ENCODE measurements around the gene COPS9.

GRCh38 chr2:240182476-240182875 is 46.4 kb upstream of the COPS9 start:
- TF ChIP-seq POLR2A (IDR thresholded peaks at IDR 0.05), result no peak
- no peak for TF ChIP-seq CTCF (IDR thresholded peaks at IDR 0.05)
- no peak for TF ChIP-seq POLR2AphosphoS5 (IDR thresholded peaks at IDR 0.05)

Data from transverse colon (tissue), 4 donors.